T-helper 17 cell (primary cell): Measurements from ENCODE around the gene TRIM52. TPM values are rescaled to one million over a fixed set of nuclear protein-coding genes. Genes with fewer than 3 reads are reported as not detected.
"Not testable (repeated sequence)": the region's sequence is repeated elsewhere in the genome, so short reads cannot be mapped to it uniquely, and the experiment has no call there.

Experiments
- ATAC-seq: fragments of 150-1000 bp; cut with Tn5 transposase; 2 replicates; pipeline ENCODE4 v1.10.0; 2021; ENCODE audit warnings: mild to moderate bottlenecking, moderate library complexity
- DNase-seq, 3 donors: peaks; one replicate each; pipeline versions ENCODE4 v3.0.0 to v3.0.0-alpha.2; 2020 to 2021
- H3K9me3 ChIP-seq: one replicate; pipeline ENCODE4 v1.7.0; 2013; ENCODE audit warnings: low read length, mild to moderate bottlenecking; ENCODE audit not compliant: control insufficient read depth, poor library complexity, severe bottlenecking
- H3K27ac Mint-ChIP-seq: one replicate; pipeline ENCODE4 v1.8.0; 2022; ENCODE audit warnings: mild to moderate bottlenecking, moderate library complexity, mixed read lengths
- H3K27me3 Mint-ChIP-seq: one replicate; pipeline ENCODE4 v1.8.0; 2022; ENCODE audit warnings: mixed read lengths
- H3K36me3 Mint-ChIP-seq: one replicate; pipeline ENCODE4 v1.8.0; 2022; ENCODE audit warnings: low read depth, mixed read lengths
- H3K4me1 Mint-ChIP-seq: one replicate; pipeline ENCODE4 v1.8.0; 2022; ENCODE audit warnings: mild to moderate bottlenecking, mixed read lengths
- H3K4me3 Mint-ChIP-seq: one replicate; pipeline ENCODE4 v1.8.0; 2022; ENCODE audit warnings: mild to moderate bottlenecking, moderate library complexity, mixed read lengths
- total RNA-seq, 4 donors: library from RNA in 2 of 4; stranded (reverse) in 2 of 4; gene quantifications; one replicate each; pipeline ENCODE4 v1.2.3 and lab custom pipeline; 2022 to 2026

TRIM52 gene
- total RNA-seq, 2 donors from 2014 or later = 32.2 to 34.6 TPM

GRCh38 chr5:181210698-181211097 is 50.2 kb downstream of the TRIM52 start:
- Mint-ChIP-seq H3K4me1 (peaks cover 24% of the 10 kb centered on the region), H3K4me3 (peak overlapping the region; percentile 21), H3K27me3 (peaks cover 13% of the 10 kb centered on the region)
- not testable (repeated sequence) for DNase-seq, ATAC-seq, H3K27ac Mint-ChIP-seq, H3K36me3 Mint-ChIP-seq, H3K9me3 ChIP-seq

DNA sequence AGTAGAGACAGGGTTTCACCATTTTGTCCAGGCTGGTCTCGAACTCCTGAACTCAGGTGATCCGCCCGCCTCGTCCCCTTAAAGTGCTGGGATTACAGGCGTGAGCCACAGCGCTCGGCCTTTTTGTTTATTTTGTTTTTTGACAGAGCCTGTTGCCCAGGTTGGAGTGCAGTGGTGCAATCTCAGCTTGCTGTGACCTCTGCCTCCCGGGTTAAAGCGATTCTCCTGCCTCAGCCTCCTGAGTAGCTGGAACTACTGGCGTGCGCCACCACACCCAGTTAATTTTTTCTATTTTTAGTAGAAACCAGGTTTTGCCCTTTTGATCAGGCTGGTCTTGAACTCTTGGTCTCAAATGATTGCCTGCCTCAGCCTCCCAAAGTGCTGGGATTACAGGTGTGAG is 50.8 kb downstream of the TRIM52 start:
- H3K4me1 Mint-ChIP-seq = peaks cover 27% of the 10 kb centered on the region
- H3K27ac Mint-ChIP-seq, H3K4me3 Mint-ChIP-seq: not testable (repeated sequence)

GRCh38 chr5:181209006-181209405 is 51.9 kb downstream of the TRIM52 start:
- Mint-ChIP-seq H3K27me3 (peaks cover 15% of the 10 kb centered on the region), H3K4me1 (peaks cover 27% of the 10 kb centered on the region), H3K36me3 (peaks cover 10% of the 10 kb centered on the region)
- H3K4me3 Mint-ChIP-seq, H3K9me3 ChIP-seq, H3K27ac Mint-ChIP-seq, ATAC-seq, DNase-seq: not testable (repeated sequence)

More for the DNA sequence above, 50.8 kb downstream of the TRIM52 start:
- Mint-ChIP-seq H3K36me3 (peaks cover 10% of the 10 kb centered on the region), H3K27me3 (peaks cover 15% of the 10 kb centered on the region)
- DNase-seq, ATAC-seq, H3K9me3 ChIP-seq: not testable (repeated sequence)

DNA sequence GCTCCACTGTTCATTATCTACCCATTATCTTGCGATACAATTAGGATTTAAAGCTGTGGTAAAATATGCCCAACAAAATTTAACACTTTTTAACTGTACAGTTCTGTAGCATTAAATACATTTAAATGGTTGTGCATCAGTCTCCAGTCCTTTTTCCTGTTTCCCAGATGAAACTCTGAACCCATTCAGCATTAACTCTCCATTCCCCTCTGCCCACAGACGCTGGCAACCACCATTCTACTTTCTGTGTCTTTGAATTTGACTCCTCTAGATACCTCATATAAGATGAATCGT is 53.0 kb downstream of the TRIM52 start:
- Mint-ChIP-seq H3K27me3 (peaks cover 15% of the 10 kb centered on the region), H3K4me3 (peak overlapping the region; percentile 98), H3K36me3 (peaks cover 7% of the 10 kb centered on the region), H3K4me1 (peaks cover 29% of the 10 kb centered on the region), H3K27ac (peak overlapping the region; percentile 99)
- ATAC-seq (no peak), DNase-seq (no peak)
- no peaks in the 10 kb centered on the region for H3K9me3 ChIP-seq

DNA sequence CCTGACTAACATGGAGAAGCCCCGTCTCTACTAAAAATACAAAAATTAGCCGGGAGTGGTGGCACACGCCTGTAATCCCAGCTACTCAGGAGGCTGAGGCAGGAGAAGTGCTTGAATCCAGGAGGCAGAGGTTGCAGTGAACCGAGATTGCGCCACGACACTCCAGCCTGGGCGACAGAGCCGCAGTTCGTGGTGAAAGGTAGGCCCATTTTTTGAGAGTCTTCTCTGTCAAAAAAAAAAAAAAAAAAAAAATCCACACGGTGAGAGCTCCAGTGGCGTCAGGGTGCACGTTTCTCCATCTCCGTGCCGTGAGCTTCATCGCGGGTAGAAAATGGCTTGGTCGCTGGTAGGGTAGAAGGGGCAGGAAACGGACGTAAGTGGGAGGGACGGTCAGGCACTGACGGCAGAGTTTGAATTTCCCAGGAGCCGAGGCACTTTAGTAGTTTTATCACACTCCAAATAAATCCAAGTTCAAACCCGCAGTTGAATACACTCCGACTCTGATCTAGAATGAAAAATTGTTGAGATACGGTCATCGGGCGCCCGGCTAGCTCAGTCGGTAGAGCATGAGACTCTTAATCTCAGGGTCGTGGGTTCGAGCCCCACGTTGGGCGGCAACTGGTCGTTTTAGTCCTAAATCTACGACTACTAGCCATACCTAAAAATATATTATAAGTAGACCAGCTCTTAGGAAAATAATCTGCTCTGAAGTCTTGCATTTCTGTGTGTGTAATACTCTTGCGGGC is 53.6 kb downstream of the TRIM52 start:
- H3K9me3 ChIP-seq = no peaks in the 10 kb centered on the region
- peaks cover 28% of the 10 kb centered on the region for H3K4me1 Mint-ChIP-seq
- peaks cover 7% of the 10 kb centered on the region for H3K36me3 Mint-ChIP-seq
- ATAC-seq (peak; percentile 73), DNase-seq (peak in 2 of 3 donors; percentile 40 to 49)
- H3K4me3 Mint-ChIP-seq = peak overlapping the region; percentile 98
- H3K27ac Mint-ChIP-seq = peak overlapping the region; percentile 99
- H3K27me3 Mint-ChIP-seq = peaks cover 15% of the 10 kb centered on the region

DNA sequence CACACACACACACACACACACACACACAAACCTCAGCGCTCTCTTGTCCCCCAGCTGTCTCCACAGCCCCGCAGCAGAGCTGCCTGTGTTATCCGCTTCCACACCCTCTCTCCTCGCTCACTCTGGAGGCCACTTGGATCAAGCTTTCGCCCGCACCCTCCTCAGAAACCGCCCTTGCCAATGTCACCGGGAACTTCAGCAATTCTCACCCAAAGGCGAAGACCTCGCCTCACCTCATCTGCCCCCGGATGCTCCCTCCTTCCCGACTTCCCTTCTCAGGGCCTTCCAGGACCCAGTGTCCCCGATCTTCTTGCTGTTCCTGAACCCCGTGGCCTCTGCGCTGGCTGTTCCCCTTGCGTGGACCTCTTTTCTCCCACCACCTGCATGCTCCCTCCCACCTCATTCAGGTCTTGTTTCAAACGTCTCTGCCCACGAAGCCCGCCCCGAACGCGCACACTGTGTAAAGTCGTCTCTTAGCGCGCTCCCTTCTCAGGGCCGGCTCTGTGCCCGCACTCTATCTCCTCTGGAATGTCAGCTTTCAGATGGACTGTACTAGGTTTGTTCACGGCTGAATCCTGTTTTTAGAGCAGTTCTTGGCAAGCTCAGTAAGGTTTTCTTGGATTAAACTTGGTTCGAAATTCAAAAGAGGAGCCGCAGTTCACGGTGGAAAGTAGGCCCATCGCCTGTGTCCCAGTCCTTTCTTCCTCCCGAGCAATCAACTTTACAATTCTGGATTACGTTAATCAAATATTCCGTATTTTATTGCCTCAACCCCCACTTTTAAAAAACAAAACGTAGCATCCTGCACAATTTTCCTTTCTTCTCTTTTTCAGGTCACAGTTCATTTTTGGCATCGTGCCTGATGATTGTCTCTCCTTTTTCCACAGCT is 54.9 kb downstream of the TRIM52 start:
- ATAC-seq (peak; percentile 22), DNase-seq (no peak)
- peaks cover 28% of the 10 kb centered on the region for H3K4me1 Mint-ChIP-seq
- peaks cover 15% of the 10 kb centered on the region for H3K27me3 Mint-ChIP-seq
- H3K4me3 Mint-ChIP-seq = peak overlapping the region; percentile 98
- peaks cover 7% of the 10 kb centered on the region for H3K36me3 Mint-ChIP-seq
- peak overlapping the region; percentile 99 for H3K27ac Mint-ChIP-seq
- no peaks in the 10 kb centered on the region for H3K9me3 ChIP-seq

Other genes with a start within 250 kb of the TRIM52 start
- 1 to 10 TPM in 1 of 2 donors, not detected in 1; 1.8 TPM for gene BTNL9, start 220.9 kb downstream of the TRIM52 start, total RNA-seq
- not detected for gene OR2V1, start 130.0 kb downstream of the TRIM52 start, total RNA-seq
- gene OR2V2, start 113.6 kb downstream of the TRIM52 start, total RNA-seq = not detected
- 1 to 10 TPM; 2.2 to 3.5 TPM for gene TRIM7, start 55.9 kb downstream of the TRIM52 start, total RNA-seq
- 10 to 100 TPM; 23.4 to 29.6 TPM for gene TRIM41, start 37.9 kb downstream of the TRIM52 start, total RNA-seq
- 1,000 to 10,000 TPM; 2,138 to 2,163 TPM for gene RACK1, start 17.2 kb downstream of the TRIM52 start, total RNA-seq
- not detected for gene OR4F3, start 106.1 kb upstream of the TRIM52 start, total RNA-seq